NCI-H69 (cell line): ENCODE data around the gene AP1S1.
A peak's percentile ranks its signal among the peaks of the same experiment; 100 is the strongest.
"Not testable (repeated sequence)": the region's sequence is repeated elsewhere in the genome, so short reads cannot be mapped to it uniquely, and the experiment has no call there.

ENCODE experiments used
- DNase-seq: peaks from one replicate; lab custom pipeline; 2025; lab: John Stamatoyannopoulos, UW

The AP1S1 gene

DNA sequence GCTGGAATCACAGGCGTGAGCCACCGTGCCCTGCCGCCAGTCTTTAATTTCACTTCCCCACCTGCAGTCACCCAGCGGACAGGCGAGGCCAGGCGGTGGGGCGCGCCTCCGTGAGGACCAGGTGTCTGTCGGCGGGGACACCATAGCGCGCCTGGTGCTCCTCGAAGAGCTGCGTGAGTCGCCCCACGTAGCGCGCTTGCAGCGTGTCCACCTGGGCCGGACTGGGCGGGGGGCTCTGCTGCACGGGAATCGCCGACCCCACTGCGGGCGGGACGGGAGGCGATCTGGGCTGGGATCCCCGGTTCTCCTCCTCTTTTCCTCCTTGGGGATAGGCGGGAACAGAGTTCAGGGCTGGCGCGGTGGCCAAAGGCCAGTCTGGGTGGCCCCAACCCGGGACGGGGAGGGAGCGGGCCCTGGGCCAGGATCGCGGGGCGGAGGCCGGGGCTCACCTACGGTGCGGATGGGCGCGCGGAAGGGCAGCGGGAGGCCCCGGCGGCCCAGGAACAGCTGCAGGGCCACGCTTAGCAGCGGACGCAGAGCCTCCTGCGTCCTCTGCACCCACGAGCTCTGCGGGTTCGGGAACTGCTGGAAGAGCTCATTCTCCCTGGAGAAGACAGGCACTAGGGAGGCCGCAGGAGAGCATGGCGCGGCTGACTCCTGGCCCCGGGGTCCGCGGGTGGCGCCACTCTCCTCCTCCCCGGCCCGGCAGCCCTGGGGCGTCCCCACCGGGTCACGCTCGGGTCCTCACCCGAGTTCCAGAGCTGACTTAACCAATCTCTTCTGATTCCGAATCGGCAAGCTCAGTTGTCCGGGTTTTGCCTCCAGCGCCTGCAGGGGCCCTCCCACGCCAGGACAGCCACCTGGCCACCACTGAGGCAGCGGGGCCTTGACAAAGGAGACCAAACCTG, 47.7 kb downstream of the AP1S1 start:
- DNase-seq, result peak; percentile 62

DNA sequence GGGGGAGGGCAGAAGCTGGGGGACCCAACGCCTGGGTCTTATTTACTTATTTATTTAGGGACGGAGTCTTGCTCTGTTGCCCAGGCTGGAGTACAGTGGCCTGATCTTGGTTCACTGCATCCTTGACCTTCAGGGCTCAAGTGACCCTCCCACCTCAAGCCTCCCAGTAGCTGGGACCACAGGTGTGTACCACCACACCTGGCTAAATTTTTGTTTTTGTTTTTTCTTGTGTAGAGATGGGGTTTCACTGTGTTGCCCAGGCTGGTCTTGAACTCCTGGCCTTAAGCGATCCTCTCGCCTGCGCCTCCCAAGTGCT, 48.3 kb downstream of the AP1S1 start:
- DNase-seq, result no peak

DNA sequence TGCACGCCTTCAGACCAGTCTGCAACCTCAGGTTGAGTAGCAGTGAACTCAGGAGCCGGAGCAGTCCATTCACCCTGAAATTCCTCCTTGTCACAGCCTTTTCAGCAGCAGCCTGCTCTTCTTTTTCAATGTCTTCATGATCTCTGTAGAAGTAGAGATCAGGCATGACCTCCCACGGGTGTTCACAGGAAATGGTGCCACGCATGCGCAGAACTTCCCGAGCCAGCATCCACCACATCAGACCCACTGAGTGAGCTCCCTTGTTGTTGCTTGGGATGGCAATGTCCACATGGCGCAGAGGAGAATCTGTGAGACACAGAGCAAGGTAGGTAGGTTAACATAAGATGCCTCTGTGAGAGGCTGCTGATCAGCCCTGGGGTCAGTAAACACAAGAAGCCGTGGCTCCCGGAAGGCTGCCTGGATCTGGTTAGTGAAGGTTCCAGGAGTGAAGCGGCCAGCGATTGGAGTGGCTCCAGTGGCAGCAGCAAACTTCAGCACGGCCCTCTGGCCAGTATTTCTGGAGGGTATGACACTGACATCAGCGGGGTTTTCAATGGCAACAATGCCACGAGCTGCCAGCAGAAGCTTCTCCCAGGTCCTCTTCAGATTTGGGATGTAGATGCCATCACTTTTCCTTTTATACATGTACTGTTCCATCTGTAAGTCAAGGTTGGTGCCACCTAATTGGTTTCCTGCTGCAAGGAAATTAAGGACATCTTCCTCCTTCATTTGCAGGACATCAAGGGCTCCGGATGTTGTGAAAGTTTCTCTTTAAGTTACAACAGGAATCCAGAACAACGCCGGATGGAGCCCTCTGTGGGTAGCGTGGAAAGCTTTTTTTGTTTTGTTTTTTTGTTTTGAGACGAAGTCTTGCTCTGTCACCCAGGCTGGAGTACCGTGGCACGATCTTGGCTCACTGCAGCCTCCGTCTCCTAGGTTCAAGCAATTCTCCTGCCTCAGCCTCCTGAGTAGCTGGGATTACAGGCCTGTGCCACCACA, 49.8 kb downstream of the AP1S1 start:
- DNase-seq, result not testable (repeated sequence)

DNA sequence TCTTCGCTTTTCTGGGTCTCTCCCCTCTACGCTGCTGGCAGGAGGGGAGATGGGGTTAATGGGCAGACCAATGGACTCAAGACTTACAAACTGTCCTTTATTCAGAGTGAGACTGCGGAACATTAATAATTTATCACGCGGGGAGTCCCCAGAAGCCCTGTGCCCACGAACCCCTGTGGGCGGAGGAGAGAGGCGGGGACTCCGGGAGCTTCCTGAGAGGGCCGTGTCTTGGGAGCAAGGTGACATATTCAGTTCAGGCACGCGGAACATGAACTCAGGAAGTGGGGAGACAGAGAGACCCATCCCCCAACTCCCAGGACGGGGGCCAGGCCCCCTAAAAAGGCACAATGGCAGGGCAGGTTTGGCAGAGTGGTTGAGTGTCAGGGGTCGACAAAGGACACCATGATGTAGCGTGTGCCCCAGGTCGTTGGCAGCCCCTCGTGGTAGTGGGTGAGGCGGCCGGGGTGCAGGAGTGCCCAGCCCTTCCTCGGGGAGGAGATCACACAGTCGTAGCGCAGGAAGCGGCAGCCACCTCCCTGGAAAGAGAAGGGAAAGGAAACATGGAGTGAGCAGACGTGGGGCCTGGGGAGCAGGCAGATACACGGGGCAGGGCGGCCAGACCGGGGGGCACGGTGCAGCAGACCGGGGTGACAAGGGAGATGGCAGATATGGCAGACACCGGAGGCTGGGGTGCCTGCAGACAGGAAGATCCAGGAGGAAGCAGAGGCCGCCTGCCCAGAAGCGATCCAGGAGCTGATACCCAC, 51.8 kb downstream of the AP1S1 start:
- no peak for DNase-seq

DNA sequence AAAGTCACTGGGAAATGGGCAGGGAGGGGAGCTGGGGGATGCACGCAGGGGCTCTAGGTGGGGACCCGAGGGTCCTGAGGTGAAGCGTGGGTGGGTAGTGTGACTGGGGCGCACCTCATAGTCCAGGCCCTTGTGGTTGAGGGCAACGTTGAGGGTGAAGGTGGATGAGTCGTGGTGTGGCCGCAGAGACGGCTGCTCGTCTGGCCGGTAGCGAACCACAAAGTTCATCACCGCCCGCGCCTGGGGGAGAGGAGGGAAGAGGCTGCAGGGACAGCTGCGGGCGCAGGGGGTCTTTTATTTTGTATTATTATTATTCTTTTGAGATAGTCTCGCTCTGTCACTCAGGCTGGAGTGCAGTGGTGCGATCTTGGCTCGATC, 52.4 kb downstream of the AP1S1 start:
- DNase-seq, result no peak

DNA sequence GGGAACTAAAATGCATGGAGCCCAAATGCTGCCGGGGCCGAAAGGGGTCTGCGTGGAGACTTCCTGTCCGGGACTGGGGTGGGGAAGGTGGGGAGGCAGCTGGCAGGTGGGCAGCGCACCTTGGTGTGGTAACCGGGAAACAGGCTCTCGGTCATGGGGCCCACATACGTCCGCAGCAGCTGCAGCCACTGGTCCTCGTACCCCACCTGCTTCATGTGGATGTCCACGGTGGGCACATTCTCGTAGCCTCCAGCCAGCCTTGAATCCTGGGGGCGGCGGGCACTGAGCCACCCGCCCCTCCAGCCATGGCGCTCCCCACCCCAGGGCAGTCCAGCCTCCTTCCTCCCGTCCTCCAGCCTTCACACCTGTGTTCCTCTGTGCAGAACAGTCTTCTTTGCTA, 53.2 kb downstream of the AP1S1 start:
- DNase-seq, result no peak

DNA sequence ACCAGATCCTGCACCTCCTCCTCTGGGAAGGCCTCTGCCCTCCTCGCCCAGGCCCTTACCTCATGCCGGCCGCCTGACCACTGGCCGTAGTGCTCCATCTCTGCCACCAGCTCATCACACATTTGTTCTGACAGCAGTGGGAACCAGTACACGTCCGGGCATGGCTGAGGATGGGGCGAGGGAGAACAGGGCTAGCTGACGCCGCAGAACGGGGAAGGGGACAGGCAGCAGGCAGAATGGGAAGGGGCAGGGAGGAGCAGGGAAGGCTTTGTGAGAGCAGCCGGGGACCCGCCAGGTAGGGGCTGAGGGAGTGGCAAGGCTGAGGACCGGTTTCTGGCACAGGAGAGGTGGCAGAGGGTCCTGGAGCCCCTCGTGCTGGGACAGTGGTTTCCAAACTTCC, 54.5 kb downstream of the AP1S1 start:
- no peak for DNase-seq

DNA sequence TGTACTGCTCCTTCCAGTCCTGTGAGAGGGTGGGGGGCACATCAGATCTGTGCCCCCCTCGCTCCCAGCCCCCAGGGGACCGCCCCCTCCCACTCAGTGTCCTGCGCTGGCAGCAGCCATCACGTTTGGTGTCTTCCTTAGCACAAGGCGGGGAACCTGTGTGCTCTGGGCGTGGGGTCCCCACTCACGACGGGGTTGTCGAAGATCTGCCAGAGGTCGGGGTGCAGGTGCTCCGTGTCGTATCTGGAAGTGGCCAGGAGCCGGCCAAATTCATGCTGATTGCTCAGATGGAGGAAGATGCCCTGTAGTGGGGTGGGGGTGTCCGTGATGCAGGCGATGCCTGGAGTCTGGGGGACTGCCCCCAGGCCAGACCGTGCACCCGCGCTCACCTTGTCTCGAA, 55.9 kb downstream of the AP1S1 start:
- no peak for DNase-seq
